HL-60 (cell line): ENCODE data around the gene CPN1.

ENCODE experiments used
- GABPA ChIP-seq: IDR thresholded peaks from 2 replicates; pipeline ENCODE4 v1.6.1; 2012; ENCODE audit warnings: low read depth
- TF ChIP-seq, protein P1 (sequence below): IDR thresholded peaks from one replicate; pipeline ENCODE4 v1.5.1; 2011; ENCODE audit warnings: low read length, control low read depth, inconsistent platforms; ENCODE audit not compliant: insufficient read depth
- TF ChIP-seq, protein P2 (sequence below): IDR thresholded peaks from 2 replicates; pipeline ENCODE4 v1.6.1; 2012; ENCODE audit warnings: low read depth; ENCODE audit not compliant: insufficient replicate concordance

DNA sequence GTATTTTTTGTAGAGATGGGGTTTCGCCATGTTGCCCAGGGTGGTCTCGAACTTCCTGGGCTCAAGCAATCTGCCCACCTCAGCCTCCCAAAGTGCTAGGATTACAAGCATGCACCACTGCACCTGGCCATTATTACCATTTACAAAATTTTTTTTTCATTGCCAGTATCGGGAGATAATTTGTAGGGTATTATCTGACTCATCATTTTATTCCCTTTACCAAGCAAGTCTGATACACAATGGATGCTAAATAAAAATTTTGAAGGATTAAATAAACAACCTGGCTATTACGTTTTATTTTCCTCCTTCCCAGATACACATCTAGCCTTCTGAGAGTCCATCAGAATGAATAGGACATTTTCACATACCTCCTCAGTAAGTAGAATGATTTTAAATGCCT lies 38.1 kb upstream of the CPN1 start:
- TF ChIP-seq, protein P1, sequence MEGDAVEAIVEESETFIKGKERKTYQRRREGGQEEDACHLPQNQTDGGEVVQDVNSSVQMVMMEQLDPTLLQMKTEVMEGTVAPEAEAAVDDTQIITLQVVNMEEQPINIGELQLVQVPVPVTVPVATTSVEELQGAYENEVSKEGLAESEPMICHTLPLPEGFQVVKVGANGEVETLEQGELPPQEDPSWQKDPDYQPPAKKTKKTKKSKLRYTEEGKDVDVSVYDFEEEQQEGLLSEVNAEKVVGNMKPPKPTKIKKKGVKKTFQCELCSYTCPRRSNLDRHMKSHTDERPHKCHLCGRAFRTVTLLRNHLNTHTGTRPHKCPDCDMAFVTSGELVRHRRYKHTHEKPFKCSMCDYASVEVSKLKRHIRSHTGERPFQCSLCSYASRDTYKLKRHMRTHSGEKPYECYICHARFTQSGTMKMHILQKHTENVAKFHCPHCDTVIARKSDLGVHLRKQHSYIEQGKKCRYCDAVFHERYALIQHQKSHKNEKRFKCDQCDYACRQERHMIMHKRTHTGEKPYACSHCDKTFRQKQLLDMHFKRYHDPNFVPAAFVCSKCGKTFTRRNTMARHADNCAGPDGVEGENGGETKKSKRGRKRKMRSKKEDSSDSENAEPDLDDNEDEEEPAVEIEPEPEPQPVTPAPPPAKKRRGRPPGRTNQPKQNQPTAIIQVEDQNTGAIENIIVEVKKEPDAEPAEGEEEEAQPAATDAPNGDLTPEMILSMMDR: no peak
- TF ChIP-seq, protein P2, sequence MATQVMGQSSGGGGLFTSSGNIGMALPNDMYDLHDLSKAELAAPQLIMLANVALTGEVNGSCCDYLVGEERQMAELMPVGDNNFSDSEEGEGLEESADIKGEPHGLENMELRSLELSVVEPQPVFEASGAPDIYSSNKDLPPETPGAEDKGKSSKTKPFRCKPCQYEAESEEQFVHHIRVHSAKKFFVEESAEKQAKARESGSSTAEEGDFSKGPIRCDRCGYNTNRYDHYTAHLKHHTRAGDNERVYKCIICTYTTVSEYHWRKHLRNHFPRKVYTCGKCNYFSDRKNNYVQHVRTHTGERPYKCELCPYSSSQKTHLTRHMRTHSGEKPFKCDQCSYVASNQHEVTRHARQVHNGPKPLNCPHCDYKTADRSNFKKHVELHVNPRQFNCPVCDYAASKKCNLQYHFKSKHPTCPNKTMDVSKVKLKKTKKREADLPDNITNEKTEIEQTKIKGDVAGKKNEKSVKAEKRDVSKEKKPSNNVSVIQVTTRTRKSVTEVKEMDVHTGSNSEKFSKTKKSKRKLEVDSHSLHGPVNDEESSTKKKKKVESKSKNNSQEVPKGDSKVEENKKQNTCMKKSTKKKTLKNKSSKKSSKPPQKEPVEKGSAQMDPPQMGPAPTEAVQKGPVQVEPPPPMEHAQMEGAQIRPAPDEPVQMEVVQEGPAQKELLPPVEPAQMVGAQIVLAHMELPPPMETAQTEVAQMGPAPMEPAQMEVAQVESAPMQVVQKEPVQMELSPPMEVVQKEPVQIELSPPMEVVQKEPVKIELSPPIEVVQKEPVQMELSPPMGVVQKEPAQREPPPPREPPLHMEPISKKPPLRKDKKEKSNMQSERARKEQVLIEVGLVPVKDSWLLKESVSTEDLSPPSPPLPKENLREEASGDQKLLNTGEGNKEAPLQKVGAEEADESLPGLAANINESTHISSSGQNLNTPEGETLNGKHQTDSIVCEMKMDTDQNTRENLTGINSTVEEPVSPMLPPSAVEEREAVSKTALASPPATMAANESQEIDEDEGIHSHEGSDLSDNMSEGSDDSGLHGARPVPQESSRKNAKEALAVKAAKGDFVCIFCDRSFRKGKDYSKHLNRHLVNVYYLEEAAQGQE: no peak
- TF ChIP-seq GABPA: no peak
